ENCODE results near the gene SCN3B.
A peak's percentile ranks its signal among the peaks of the same experiment; 100 is the strongest.

Gene SCN3B

DNA sequence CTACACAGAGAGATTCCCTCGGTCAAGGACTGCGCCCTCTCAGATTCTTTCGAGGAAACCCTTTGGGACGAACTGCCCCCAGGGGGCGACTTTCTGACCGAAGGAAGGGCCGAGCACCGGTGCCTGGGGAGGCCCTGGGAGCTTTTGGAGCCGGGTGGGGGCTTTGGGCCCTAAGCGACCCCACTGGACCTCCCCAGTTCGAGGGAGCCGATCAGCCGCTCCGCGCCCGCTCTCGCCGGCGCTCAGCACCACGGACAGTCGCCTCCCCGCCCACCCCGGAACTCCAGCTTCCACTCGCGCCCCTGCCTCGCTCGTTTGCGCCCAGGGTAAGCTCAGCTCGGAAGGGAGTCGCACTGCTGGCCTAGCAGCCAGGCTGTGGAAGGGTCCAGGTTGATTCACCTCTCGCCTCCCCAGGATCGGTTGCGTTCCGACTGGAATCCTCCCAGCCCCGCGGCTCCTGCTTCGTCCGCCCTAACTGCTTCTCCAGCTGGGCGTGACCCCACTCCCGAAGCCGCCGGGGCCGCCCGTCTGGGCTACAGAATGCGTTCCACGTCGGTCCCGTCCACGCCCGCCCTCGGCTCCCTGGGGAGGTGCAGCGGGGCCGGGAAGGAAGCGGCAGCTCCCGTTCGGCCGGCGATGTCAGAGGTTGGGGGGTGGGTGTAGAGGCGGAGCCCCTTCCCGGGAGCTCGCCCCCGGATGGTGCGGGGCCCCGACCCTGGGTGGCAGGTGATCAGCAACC is 428 bp downstream of the SCN3B start:
- DNase-seq = peak; percentile 5

- no peak for DNase-seq
Measured at GRCh38 chr11:123653483-123653826, 969 bp downstream of the SCN3B start.

DNA sequence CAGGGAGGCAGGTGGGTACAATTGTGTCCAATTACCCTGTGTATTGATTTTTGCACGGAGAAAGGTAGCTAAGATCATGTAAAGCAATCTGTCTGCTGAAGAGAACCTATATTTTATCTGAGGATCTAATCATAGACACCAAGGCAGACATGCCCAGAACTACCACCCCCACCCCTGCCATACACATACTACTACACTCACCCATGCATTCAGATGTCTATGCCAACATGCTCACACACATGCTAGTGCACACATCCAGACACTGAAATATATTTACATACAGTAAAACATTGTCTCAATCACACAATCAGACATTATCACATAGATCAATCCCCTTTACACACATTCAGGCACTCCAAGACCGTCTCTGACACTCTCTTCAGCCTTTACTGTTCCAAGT is 1.8 kb downstream of the SCN3B start:
- no peak for DNase-seq

DNA sequence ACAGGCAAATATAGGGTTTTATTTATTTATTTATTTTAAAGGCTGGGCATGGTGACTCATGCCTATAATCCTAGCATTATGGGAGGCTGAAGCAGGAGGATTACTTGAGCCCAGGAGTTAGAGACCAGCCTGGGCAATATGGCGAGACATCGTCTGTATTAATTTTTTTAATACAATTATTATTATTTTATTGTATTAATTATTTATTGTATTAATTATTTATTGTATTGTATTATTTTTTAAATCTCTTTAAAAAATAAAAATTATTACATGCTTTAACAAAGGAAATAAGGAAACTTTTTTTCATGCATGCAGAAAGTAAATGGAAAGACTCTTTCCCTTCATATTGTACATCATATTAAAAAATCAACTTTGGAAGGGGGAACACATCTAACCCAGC is 3.5 kb downstream of the SCN3B start:
- no peak for DNase-seq

DNA sequence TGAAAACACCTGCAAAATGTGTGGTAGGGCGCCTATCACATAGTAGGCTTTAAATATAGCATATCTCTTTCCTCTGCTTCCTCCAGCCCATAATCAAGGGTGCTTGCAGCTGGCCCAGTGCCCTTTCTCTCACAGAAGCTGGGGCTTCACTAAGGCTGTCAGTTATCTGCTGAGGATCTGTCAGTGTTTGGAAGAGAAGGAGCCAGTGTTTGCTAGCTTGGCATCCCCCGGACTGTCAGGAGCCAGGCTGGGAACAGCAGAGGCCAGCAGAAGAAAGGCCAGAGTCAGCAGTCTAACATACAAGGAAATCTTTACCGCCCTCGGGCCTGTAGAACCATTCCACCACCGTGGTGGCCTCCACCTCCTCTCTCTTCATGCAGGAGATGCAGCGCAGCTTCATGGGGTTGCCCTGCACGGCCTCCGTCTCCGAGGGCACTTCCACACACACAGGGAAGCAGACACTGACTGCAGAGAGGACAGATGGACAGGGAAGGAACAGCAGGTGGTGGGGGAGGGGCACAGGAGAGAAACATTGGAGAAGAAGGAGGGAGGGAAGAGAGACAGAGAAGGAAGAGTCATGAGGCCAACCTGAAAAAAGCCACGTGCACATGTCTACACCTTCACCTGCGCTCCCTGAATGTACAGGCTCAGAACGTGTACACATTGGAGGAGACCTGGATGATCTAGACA is 9.0 kb downstream of the SCN3B start:
- no peak for DNase-seq

DNA sequence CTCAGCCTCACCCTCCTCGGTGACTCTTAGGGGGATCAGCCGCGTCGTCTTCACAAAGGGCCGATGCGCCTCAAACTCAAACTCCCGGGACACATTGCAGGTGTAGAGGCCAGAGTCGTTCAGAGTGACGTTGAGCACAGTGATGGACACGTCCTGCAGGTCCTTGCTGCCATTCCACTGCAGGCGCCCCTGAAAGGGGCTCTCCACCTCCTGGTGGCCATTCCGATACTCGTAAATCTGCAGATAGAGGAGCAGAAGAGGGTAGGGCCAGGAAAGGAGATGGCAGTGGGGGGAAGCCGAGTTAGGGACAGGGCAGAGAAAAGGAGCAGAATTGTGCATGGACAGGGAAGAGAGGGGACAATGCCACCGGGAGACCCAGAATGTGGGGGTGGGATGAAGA is 12.0 kb downstream of the SCN3B start:
- no peak for DNase-seq

DNA sequence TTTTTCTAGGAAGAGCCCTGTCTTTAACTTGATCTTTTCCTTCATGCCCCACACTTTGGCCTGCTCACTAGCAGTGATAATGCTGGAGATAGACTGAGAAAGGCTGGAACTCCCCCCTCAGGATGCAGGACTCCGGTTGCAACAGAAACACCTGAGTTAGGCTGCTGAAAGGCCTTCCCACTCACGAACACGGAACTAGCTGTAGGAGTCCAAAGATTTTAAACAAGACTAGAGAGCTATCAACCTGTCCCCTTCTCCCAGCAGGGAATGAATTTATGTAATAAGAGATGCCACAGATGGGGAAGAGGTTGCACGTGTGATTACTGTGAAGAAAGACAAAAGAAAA is 13.0 kb downstream of the SCN3B start:
- no peak for DNase-seq

DNA sequence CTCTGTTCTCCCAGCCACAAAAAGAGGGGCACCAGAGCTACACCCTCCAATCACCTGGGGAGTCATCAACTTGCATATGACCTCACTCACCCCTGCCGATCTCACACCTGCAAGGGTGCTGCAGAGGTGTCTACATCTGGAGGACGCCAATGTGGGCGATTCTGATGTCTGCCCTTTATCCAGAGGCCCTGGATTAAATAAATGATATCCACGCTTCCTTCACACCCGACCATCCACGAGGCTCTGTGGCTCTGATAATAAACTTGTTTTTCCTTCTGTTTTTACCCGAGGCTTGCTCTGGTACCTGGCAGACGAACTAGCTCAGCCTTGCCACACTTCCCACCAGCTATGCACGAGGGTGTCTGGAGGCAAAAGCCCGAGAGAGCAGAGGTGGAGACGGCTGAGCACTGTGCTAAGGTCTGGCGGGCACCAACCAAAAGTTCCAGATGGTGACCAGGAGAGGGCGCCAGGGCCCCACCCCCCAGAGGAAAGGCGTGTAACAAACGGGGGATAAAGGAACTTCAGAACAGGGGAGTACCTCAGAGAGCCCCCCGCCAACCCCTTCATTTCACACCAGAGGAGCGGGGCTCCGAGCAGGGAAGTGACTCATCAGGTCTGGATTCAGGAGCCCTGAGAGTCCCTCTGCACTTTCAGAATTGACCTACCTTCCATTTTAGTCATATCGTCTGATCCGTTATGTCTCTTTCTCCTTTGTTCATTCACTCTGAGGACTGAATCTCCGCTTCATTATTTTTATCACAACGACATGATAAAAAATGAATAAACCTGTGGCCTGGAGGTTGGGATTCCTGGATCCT is 13.5 kb downstream of the SCN3B start:
- DNase-seq = peak; percentile 55

- DNase-seq = no peak
Measured at GRCh38 chr11:123640029-123640428, 14.4 kb downstream of the SCN3B start.

GRCh38 chr11:123630126-123630608 is 24.3 kb downstream of the SCN3B start:
- no peak for DNase-seq

DNA sequence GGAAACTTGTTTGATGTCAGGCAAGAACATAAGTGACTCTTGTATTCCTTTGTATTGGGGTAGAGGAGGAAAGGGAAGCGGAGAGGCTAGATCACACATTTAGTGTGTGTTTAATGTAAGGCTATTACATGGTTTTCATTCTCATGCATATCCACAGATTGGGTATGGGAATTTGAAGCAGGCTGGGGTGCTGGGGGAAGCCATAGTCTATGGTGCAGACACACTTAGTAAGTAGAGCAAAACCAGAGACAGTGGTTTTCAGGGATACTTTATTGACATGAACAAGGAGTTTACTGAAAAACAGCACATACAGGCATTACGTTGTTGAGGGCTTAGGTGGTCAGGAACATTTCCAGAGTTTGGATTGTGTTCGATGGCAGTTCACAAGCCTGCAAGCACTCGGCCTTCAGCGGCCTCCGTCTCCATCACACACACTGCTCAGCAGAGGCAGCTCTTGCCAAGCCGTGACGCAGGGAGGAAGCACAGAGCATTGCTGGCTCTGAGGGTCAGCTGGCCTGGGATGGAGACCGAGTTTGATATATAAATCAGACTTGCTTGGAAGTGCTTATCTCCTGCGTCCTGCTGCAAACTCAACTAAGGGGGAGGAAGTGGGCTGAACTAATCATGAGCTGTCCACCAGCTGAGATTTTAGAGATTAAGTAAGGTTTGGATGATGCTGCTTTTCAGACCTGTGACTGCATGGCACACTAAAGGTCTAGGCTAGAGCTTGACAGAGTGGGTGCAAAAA is 25.3 kb downstream of the SCN3B start:
- no peak for DNase-seq

- DNase-seq = no peak
Measured at GRCh38 chr11:123624974-123625373, 29.4 kb downstream of the SCN3B start.

DNA sequence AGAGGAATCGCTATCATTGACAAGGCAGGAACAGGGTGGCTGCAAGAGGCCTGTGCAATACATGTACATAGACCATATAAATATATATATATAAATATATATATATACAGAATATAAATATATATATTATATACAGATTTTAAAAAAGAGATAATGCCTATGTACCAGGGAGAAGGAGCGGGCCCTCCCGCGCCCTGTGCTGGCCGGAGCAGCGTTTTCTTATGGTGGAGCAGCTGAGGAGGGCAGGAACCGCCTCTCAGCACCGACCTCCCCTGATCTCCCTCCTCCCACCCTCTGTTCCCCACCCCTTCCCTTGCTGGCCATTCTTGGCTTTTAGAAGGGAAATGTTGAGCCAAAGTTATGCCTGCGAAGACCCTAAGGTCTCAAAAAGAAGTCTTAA is 31.8 kb downstream of the SCN3B start:
- no peak for DNase-seq

- no peak for DNase-seq
Measured at GRCh38 chr11:123616505-123617198, 37.8 kb downstream of the SCN3B start.

DNA sequence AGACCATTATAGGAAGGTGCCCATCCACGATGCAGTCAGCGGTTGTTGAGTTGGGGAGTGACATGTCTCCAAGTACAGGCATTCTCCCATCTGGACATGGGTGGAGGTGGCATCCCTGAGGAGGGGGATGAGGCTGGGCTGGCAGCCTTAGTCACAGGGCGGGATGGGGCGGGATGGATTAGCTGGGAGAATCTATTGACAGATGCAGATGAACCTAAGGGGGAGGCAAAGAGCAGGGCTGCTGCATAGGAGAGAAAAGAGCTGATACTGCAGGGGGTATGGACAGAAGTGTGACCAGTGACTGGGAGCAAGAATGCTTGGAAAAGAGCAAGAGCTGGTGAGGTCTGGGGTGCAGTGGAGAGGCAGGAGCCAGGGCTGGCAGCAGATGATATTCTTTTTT is 42.7 kb downstream of the SCN3B start:
- no peak for DNase-seq

GRCh38 chr11:123608945-123609344 is 45.5 kb downstream of the SCN3B start:
- no peak for DNase-seq

GRCh38 chr11:123608371-123608770 is 46.1 kb downstream of the SCN3B start:
- DNase-seq = no peak

GRCh38 chr11:123607781-123608180 is 46.6 kb downstream of the SCN3B start:
- no peak for DNase-seq

GRCh38 chr11:123603666-123604065 is 50.8 kb downstream of the SCN3B start:
- DNase-seq = no peak

GRCh38 chr11:123601743-123602142 is 52.7 kb downstream of the SCN3B start:
- DNase-seq = no peak

DNA sequence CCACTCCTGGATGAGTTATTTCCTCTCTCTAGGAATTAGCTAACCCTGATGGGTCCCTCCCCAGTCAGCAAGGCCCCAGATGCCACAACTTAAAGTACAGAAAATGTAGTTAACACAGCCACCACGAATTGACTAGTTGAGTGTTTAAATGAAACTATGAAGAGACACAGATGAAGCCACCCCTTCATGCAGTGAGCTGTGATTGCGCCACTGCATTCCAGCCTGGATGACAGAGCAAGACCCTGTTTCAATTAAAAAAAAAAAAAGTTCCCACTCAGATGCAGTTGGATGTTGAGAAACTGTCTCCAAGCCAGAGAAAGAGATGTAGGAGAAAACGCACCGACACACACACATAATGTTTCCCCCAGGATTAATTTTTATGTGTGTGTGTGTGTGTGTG is 53.3 kb downstream of the SCN3B start:
- DNase-seq = no peak

- no peak for DNase-seq
Measured at GRCh38 chr11:123597859-123598258, 56.6 kb downstream of the SCN3B start.

DNA sequence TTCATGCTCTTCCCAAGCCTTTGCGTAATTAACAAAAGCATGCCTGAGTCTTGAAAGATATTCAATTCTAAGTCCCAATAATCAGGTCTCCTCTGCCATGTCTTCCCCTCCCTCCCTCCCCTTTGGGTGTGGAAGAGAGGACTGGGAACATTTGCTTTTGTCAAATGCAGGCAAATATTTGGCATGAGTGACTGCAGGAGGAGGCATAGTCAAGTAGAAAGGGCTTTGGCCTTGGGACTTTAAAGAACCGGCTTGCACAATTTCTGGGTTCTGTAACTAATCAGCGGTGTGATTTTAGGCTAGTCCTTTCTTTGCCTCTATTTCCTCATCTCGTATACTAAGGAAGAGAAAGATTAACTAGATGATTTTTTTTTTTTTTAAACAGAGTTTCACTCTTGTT is 59.5 kb downstream of the SCN3B start:
- no peak for DNase-seq
